HG02943 (cell line): ENCODE measurements around the gene IPP.
"Not testable (repeated sequence)": the region's sequence is repeated elsewhere in the genome, so short reads cannot be mapped to it uniquely, and the experiment has no call there.

Experiments
- ATAC-seq: cut with Tn5 transposase; IDR thresholded peaks from one replicate; pipeline ENCODE4 v1.9.1; 2021; ENCODE audit warnings: mild to moderate bottlenecking, low read depth, moderate library complexity; ENCODE audit not compliant: unreplicated experiment

Gene IPP

DNA sequence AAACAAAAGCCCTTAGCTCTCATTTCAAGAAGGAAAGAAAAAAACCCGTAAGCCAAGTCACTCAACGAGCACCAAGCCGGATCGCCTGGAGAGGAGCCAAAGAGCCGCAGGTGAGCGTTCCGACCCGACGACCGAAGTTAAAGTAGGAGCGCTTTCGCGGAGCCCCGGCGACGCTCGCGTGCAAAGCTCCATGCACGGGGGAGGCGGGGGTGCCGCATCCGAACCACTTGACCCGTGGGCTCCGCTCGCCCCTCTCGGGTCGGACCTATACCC lies 64.5 kb downstream of the IPP start:
- ATAC-seq = peak; percentile 6

DNA sequence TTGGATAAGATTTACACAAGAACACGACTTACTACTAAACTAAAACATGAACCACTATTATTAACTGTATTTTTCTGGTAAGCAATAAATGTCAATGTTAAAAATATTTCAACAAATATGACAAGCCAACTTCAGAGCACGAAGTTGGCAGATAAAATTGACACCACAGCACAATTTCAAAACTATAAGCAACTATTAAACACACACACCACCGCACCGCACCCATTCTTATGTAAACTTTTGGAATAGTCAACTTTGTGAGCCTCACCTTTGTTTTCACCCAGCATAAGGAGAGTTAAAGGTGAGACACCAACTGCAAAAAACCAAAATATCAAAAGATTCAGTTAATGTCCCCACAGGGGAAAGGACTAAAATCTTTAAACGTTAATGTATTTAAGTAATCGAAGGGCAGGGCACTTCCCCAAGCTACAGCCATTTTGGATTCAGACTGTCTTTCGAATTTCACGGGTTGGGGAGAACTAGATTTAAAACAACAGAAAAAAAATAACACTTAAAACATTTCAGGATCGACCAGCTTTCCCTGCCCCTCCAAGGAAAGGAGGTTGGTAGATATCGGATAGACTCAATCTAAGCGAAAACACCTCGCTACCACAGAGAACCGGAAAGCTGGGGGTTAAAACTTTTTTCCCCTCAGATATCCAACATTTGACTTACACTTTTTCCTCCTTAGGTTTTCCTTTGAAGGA lies 65.0 kb downstream of the IPP start:
- no peak for ATAC-seq

DNA sequence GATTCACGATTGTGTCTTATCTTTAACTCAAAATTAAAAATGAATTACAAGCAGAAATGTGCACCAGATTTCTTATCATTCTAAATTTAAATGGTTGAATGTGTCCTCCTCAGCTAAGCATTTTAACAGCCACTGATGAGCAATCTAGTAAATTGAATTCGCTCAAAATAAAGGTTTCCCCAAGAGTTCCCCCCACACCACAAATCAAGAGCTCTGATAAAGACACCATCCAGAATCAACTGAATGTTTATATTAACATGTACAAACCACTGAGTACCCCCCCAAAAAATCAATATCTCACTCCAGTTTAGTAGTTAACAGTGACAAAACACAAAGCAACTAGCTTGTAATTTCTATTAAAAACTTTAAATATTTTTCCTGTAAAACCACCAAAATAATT lies 66.1 kb downstream of the IPP start:
- ATAC-seq = no peak

DNA sequence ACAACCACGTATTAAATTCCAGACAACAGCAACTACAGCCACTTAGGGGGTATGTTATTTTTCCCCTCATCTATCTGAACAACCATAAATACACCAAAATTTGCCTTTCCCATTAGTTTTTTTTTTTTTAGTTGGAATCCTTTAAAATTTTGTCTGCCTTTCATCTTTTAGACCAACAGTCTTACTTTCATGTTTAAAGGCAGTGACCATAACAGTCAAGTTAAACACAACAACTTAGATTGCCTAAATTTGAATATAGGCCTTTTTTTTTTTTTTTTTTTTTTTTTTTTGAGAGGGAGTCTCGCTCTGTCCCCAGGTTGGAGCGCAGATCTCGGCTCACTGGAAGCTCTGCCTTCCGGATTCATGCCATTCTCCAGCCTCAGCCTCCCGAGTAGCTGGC lies 67.5 kb downstream of the IPP start:
- ATAC-seq = no peak

DNA sequence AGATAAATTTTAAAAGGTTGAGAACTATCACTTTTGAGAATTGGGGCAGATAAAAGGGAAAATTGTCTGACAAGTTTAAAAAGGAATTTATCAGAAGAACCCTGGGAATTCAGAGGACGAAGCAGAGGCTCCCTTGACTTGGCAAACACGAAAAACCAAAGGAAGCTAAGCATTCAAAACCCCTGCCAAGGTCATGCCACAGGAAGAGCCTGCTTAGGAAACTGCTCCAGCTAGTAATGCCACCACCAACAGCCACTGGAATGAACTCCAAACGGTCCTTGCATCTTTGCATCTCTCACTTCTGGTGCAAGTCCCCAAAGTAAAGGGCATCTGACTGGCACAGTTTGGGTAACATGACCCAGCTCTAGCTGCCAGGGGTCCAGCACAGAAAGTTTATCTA lies 71.3 kb downstream of the IPP start:
- no peak for ATAC-seq

DNA sequence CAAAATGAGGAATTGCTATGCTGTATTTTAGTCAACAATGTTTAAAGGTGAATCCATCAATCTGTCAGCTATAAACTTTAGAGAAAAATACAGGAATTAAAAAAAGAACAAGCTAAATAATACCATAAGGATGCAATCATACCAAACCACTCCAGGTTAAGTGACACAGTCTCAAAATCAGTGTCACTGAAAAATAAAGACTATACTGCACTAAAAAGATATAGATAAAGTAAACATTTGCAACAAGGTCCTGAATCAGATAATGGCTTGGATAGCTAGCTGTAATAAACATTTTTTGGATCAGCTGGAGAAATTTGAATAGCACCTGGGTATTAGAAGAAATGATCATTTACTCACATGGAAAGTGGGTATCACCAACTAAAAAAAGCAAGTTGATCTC lies 72.0 kb downstream of the IPP start:
- no peak for ATAC-seq

DNA sequence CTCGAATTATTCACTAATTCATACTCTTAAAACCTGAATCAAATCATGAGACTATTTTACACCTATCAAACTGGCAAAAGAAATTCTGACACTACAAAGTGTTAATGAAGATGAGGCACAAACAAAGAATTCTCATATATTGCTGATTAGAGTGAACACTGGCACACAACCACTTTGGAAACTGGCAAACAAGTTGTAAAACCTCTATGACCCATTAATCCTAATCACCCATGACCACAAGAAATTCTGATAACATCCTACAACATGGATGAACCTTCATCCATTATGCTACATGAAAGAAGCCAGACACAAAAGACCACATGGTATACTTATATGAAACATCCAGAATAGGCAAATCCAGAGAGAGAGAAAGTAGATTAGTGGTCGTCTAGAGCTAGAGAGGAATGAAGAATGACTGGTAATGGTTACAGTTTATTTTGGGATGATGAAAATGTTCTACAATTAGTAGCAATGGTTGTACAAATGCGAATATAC lies 72.7 kb downstream of the IPP start:
- no peak for ATAC-seq

DNA sequence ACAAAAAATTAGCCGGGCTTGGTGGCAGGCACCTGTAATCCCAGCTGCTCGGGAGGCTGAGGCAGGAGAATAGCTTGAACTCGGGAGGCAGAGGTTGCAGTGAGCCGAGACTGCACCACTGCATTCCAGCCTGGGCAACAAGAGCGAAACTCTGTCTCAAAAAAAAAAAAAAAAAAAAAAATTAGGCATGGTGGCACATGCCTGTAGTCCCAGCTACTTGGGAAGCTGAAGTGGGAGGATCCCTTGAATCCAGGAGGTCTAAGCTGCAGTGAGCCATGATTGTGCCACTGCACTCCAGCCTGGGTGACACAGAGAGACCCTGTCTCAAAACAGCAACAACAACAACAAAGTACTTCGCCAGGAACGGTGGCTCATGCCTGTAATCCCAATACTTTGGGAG lies 73.9 kb downstream of the IPP start:
- ATAC-seq = not testable (repeated sequence)

DNA sequence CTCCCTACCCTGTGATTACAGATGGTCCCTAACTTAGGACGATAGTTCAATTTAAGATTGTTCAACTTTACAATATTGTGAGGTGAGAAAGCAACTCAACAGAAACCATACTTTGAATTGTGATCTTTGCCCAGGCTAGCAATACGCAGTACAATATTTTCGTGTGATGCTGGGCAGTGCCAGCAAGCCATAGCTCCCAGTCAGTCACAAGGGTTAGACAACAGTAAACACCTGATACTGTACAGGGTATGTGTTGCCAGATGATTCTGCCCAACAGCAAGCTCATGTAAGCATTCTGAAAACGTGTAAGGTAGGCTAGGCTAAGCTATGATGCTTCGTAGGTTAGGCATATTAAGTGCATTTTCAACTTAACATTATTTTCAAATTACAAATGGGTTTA lies 76.0 kb downstream of the IPP start:
- ATAC-seq = no peak

DNA sequence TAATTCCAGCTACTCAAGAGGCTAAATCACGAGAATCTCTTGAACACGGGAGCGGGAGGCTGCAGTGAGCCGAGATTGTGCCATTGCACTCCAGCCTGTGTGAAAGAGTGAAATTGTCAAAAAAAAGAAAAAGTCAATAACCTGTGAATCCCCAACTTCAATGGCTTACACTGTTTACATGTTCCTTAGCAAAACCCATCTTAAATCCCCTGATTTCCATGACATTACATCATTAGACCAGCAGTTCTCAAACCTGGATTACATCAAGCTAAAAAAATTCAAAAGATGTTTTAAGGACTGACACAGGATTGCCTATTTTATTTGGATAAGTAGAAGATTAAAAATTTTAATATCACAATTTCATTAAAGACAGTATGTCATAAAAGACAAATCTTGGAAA lies 76.5 kb downstream of the IPP start:
- no peak for ATAC-seq

DNA sequence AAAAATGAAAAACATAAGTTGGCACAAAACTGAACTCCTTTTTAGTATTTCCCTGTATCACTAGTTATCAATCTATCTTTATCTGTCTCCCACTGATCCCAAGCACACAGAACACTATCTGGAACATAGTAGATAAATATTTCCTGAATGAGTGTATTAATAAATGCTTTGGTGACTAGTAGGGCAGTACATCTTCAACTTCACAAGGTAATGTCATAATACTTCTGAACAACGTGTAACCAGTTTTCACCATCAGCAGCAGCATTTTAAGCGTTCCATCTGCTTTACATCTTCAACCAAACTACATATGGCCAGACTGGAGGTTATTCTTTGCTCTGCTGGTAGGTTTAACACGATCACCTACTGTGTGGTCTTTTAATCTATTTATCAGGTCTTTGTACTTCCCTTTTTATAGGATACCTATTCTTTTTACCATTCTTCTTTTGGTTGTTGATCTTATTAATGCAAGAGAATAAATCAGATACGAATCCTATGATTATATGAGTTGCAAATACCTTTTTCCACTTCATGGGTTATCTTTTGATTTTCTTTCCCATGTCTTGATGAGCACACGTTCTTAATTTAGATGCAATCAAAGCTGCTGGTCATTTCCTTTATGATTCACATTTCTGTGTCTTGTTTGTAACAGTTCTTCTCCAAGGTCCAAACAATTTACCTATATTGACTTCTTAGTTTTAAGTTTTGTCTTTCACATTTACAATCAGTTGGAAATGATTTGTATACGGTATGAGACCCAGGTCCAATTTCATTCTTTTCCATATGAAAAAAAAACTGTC lies 80.4 kb downstream of the IPP start:
- no peak for ATAC-seq

DNA sequence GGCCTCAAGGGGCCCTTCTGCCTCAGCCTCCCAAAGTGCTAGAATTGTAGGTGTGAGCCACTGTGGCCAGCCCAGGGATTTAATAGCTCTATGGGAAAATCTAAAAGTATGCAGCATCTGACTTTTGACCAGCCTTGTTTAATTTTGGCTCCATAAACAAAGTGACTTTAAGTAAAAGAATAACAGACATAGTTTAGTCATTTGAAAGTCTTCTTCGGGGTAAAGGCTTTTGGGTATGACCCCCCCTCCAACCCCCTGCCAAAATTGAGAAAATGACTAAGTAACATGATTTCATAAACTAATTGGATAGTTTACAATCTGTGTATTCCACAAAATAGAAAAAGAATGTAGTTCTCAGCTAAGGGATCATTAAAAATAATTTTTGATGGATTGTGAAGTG lies 81.1 kb downstream of the IPP start:
- no peak for ATAC-seq

DNA sequence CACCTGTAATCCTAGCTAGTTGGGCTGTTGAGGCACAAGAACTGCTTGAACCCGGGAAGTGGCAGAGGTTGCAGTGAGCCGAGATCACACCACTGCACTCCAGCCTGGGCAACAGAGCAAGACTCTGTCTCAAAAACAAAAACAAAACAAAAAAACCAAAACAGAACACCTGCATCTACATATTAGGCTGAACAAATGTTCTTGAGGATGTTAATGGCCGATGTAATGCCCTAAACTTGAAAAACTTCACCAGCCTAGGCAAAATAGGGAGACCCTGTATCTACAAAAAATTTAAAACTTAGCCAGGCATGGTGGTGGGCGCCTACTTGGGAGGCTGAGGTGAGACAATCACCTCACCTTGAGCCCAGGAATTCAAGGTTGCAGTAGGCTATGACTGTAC lies 81.9 kb downstream of the IPP start:
- ATAC-seq = no peak

DNA sequence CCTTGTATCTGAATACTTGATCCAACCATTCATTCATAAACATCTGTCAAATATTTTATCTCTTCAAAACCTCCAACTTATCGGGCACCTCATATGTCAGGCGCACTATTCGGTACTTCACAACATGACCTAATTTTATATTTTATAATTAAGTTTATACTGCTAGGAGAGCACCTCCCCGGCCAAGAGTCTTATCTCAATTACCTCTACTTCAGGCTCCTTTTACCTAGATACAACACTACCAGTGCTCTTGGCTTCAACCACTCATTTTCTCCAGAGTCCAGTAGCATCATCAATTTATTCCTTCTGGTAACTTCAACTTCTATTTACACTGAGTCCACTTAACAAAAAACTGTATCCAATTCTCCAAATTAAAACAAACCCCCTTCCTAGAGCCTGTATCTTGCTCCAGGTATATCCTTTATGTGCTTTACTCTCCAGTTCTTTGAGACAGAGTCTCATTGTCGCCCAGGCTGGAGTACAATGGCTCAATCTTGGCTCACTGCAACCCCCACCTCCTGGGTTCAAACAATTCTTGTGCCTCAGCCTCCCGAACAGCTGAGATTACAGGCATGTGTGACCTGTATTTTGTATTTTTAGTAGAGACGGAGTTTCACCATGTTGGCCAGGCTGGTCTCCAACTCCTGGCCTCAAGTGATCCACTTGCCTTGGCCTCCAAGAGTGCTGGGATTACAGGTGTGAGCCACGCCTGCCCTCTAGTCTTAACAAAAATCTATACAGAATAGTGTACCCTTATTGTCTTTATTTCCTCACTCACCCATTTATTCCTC lies 82.9 kb downstream of the IPP start:
- no peak for ATAC-seq

DNA sequence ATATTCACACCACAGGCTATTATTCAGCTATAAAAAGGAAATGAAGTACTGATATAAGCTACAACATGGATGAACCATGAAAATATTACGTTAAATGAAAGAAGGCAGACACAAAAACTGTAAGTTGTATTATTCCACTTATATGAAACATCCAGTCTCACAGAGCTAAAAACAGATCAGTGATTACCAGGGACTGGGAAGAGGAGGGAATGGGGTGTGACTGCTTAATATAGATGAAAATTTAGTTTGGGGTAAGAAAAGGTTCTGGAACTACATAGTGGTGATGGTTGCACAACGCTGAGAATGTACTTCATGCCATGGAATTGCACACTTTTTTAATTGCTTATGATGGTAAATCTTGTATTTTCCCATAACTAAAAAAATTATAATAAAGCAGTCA lies 83.6 kb downstream of the IPP start:
- no peak for ATAC-seq

DNA sequence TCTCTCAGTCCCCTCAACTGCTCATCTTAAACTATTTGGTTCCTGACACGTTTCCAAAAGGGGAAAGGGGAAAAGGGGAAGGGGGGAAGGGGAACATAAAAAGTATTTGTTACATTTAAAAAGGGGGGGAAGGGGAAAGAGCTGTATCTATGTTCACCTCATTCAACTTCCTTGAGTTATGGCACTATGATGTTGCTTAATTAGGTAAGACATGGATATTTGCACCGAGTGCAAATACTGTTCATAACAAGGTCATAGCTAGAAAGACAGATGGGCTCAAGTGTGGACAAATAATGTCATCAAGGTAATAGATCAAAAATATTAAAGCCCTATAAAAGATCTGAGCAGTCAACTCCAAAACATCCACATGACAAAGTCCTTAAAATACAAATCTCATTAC lies 90.1 kb downstream of the IPP start:
- ATAC-seq = no peak

DNA sequence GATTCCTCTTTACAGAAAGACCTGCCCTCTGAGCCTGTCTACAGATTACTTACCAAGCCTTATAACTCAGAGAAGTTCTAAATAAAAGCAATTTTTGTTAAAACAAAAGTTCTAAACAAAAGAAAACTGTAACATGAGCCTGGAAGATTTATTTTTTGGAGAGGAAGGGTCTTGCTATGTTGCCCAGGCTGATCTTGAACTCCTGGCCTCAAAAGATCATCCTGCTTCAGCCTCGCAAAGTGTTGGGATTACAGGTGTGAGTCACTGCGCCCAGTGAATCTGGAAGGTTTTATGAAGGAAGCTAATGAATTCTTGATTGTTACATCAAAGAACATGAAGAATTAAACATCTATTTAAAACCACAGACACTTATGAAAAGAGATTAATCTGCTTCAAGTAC lies 91.2 kb downstream of the IPP start:
- no peak for ATAC-seq

DNA sequence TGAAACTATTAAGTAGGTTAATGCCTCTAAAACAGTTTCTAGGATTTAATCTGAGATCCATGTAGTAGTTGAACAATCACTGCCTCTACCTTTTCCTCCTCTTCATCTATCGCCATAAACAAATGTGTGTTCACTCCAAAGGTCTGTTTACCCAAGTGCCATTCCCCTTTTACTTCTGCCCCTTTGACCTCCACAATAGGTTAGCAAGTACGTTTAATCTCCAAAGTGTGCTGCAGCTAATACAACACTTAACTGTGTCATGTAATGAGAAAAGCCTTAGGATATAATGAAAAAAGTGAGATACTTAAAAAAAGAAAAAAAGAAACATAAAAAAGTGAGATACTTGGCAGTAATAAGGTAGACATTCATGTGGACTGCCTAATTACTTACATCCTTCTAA lies 92.3 kb downstream of the IPP start:
- no peak for ATAC-seq

DNA sequence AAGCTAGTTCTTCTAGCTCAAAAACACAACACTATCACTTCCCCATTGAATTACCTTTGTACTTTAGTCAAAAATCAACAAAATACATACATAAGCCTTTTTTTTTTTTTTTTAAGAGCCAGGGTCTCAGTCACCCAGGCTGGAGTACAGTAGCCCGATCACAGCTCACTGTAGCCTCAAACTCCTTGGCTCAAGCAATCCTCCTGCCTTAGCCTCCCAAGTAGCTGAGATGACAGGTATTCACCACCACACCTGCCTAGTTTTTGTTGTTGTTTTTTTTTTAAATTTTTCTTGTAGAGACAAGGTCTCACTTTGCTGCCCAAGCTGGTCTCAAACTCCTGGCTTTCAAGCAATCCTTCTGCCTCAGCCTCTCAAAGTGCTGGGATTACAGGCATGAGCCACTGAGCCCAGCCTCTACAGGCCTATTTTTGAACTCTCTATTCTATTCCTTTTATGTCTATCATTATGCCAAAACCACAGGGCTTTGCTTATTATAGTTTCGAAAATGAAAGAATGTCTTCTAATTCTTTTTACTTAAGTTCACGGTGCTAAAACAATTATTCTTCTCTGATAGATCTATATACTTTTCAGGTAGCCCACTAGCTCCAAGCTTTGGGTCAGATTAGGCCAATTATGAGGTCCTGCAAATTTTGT lies 93.8 kb downstream of the IPP start:
- no peak for ATAC-seq

DNA sequence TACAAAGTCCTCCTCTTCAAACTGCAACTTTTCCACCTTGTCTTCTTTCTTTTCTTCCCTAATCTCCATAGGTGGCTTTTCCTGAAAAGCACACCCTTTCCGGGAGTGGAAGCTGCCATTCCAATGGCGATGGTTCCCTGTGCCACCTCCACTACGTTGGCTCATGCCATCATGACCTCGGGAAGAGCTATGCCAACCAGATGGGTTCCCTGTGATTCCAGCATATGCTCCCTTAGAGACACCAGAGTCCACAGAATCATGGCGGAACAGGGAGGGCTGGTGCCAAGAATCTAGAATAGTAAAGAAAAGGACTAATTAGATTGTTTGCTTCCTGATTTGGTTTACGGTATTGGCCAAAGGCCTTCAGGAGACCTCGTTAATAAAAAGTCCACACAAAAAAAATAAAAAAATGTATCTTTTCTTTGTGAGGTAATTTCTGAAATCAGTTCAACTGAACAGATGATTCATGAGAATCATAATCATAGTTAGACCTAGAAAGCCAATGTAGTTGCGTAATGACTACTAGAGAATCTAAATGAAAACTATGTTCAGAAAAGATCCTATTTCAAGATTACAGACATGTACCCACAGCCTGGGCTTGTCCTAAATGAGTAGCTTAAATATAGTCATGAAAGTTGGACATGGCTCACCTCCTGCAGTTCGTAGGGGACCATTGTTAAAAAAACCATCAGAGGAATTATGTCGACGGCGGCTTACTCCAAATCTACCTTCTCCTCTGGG lies 95.7 kb downstream of the IPP start:
- no peak for ATAC-seq
